H1 (cell line): ENCODE measurements around the gene DGKH. TPM values are rescaled to one million over a fixed set of nuclear protein-coding genes. Genes with fewer than 3 reads are reported as not detected.

Experiments
- CTCF ChIA-PET: fragments of 300-600 bp; sonication (Branson Sonifier 250); formaldehyde crosslinking; loops from one replicate; lab custom pipeline; 2021; ENCODE audit not compliant: partially characterized antibody; lab: Charles Lee
- POLR2A ChIA-PET: fragments of 300-600 bp; sonication (Branson Sonifier 250); formaldehyde crosslinking; loops from one replicate; lab custom pipeline; 2021; ENCODE audit warnings: inconsistent platforms; ENCODE audit not compliant: partially characterized antibody; lab: Charles Lee
- DNase-seq, 2 experiments: peaks; one replicate each; pipeline versions ENCODE4 v3.0.0 to v3.0.0-alpha.2; 2010 to 2022; ENCODE audit warnings: low spot score in 2 of 2, low read depth in 1 of 2, mixed read lengths in 1 of 2
- FAIRE-seq: peaks from 2 replicates; lab custom pipeline; 2011; peaks lifted over from hg19 to GRCh38; lab: Jason Lieb, UNC
- H2AFZ ChIP-seq: 2 replicates; pipeline ENCODE4 v1.8.1; 2012; ENCODE audit warnings: low read length, inconsistent platforms
- H2AK5ac ChIP-seq: 2 replicates; pipeline ENCODE4 v1.6.1; 2013; ENCODE audit warnings: low read depth, low read length
- H2BK120ac ChIP-seq: replicated peaks from 2 replicates; pipeline ENCODE3; 2013; ENCODE audit warnings: low read depth, low read length, inconsistent platforms
- H2BK12ac ChIP-seq: 2 replicates; pipeline ENCODE4 v1.6.1; 2013; ENCODE audit warnings: low read depth, low read length
- H2BK15ac ChIP-seq: 2 replicates; pipeline ENCODE4 v1.6.1; 2013; ENCODE audit warnings: low read length
- H2BK20ac ChIP-seq: 2 replicates; pipeline ENCODE4 v1.6.1; 2013; ENCODE audit warnings: low read length
- H2BK5ac ChIP-seq: 2 replicates; pipeline ENCODE4 v1.6.1; 2013; ENCODE audit warnings: low read depth, low read length
- H3K14ac ChIP-seq: 2 replicates; pipeline ENCODE4 v1.6.1; 2013; ENCODE audit warnings: inconsistent platforms; ENCODE audit not compliant: insufficient read length
- H3K18ac ChIP-seq: 2 replicates; pipeline ENCODE4 v1.6.1; 2013; ENCODE audit warnings: low read length; ENCODE audit errors: extremely low read depth
- H3K23ac ChIP-seq: 2 replicates; pipeline ENCODE4 v1.6.1; 2013; ENCODE audit warnings: inconsistent platforms; ENCODE audit not compliant: insufficient read length
- H3K23me2 ChIP-seq: 2 replicates; pipeline ENCODE4 v1.6.1; 2013; ENCODE audit warnings: low read depth, low read length
- H3K27ac ChIP-seq: 2 replicates; pipeline ENCODE4 v1.6.1; 2011; ENCODE audit warnings: low read depth, low read length, inconsistent platforms
- H3K27me3 ChIP-seq, 4 experiments: replicated peaks in 1 of 4; 1 replicate in 1 of 4; 2 replicates in 3 of 4; pipeline versions ENCODE4 v1.6.1 to v1.8.1; 2011 to 2013; ENCODE audit warnings: low read length in 3 of 4, mild to moderate bottlenecking in 3 of 4, inconsistent platforms in 2 of 4, mixed read lengths in 2 of 4, moderate library complexity in 1 of 4; ENCODE audit not compliant: control insufficient read depth in 3 of 4, insufficient read depth in 3 of 4; ENCODE audit errors: extremely low read depth in 1 of 4
- H3K36me3 ChIP-seq, 4 experiments: 2 replicates each; pipeline versions ENCODE4 v1.6.1 to v1.8.1; 2011 to 2013; ENCODE audit warnings: mild to moderate bottlenecking in 4 of 4, low read length in 3 of 4, moderate library complexity in 2 of 4, control low read depth in 1 of 4, inconsistent platforms in 1 of 4; ENCODE audit not compliant: insufficient read depth in 4 of 4, control insufficient read depth in 2 of 4
- H3K4ac ChIP-seq: replicated peaks from 2 replicates; pipeline ENCODE3; 2013; ENCODE audit warnings: low read length, low read depth, mixed read lengths, inconsistent platforms; ENCODE audit not compliant: insufficient read length
- H3K4me1 ChIP-seq, 4 experiments: replicated peaks in 1 of 4; 1 replicate in 1 of 4; 2 replicates in 3 of 4; pipeline versions ENCODE4 v1.6.1 to v1.8.1; 2011 to 2013; ENCODE audit warnings: low read length in 3 of 4, inconsistent platforms in 2 of 4, mixed read lengths in 1 of 4; ENCODE audit not compliant: insufficient read depth in 4 of 4, control insufficient read depth in 3 of 4
- H3K4me2 ChIP-seq, 2 experiments: 2 replicates each; pipeline versions ENCODE4 v1.6.1 to v1.8.1; 2011 to 2013; ENCODE audit warnings: low read depth in 2 of 2, low read length in 2 of 2, control low read depth in 1 of 2, inconsistent platforms in 1 of 2, mild to moderate bottlenecking in 1 of 2; ENCODE audit not compliant: insufficient read depth in 1 of 2
- H3K4me3 ChIP-seq, 4 experiments: fragments of 200-600, 300-600 bp in 1 of 4; sonication (generic), shearing (Covaris generic), sonication (Bioruptor Twin) in 1 of 4; 2 replicates each; pipeline versions ENCODE4 v1.5.1 to v1.8.1; 2011 to 2016; ENCODE audit warnings: low read length in 4 of 4, low read depth in 3 of 4, control low read depth in 2 of 4, inconsistent platforms in 2 of 4, mild to moderate bottlenecking in 2 of 4, mixed read lengths in 1 of 4, moderate library complexity in 1 of 4; ENCODE audit not compliant: insufficient read depth in 2 of 4; ENCODE audit errors: extremely low read depth in 1 of 4
- H3K56ac ChIP-seq: replicated peaks from 2 replicates; pipeline ENCODE3; 2013; ENCODE audit warnings: low read depth, mild to moderate bottlenecking, mixed read lengths, low read length, inconsistent platforms; ENCODE audit not compliant: insufficient read length
- H3K79me1 ChIP-seq: 2 replicates; pipeline ENCODE4 v1.6.1; 2013; ENCODE audit warnings: low read depth, low read length, control low read depth
- H3K79me2 ChIP-seq, 2 experiments: 2 replicates each; pipeline versions ENCODE4 v1.6.1 to v1.8.1; 2012 to 2013; ENCODE audit warnings: low read length in 2 of 2, mild to moderate bottlenecking in 2 of 2, inconsistent platforms in 1 of 2; ENCODE audit not compliant: insufficient read depth in 2 of 2, control insufficient read depth in 1 of 2
- H3K9ac ChIP-seq, 4 experiments: replicated peaks in 1 of 4; 1 replicate in 1 of 4; 2 replicates in 3 of 4; pipeline versions ENCODE4 v1.6.1 to v1.8.1; 2011 to 2013; ENCODE audit warnings: low read depth in 3 of 4, low read length in 3 of 4, control low read depth in 2 of 4, mild to moderate bottlenecking in 2 of 4, moderate library complexity in 2 of 4, inconsistent platforms in 1 of 4; ENCODE audit errors: extremely low read depth in 1 of 4
- H3K9me3 ChIP-seq, 2 experiments: 2 replicates each; pipeline versions ENCODE4 v1.6.1 to v1.8.1; 2012 to 2013; ENCODE audit warnings: mild to moderate bottlenecking in 2 of 2, moderate library complexity in 2 of 2, control low read depth in 1 of 2, inconsistent platforms in 1 of 2, low read depth in 1 of 2, low read length in 1 of 2, mixed read lengths in 1 of 2; ENCODE audit not compliant: insufficient read depth in 2 of 2
- H4K20me1 ChIP-seq, 2 experiments: replicated peaks in 1 of 2; 2 replicates each; pipeline versions ENCODE3 to v1.8.1; 2011 to 2013; ENCODE audit warnings: inconsistent platforms in 2 of 2, low read length in 2 of 2, mild to moderate bottlenecking in 1 of 2; ENCODE audit not compliant: insufficient read depth in 2 of 2, control insufficient read depth in 1 of 2
- H4K5ac ChIP-seq: 2 replicates; pipeline ENCODE4 v1.6.1; 2013; ENCODE audit warnings: low read length, low read depth, mixed read lengths, inconsistent platforms; ENCODE audit not compliant: insufficient read length
- H4K8ac ChIP-seq: 2 replicates; pipeline ENCODE4 v1.8.0; 2013; ENCODE audit warnings: mild to moderate bottlenecking, moderate library complexity, low read length, inconsistent platforms; ENCODE audit not compliant: insufficient read depth; ENCODE audit errors: extremely low read depth
- H4K91ac ChIP-seq: replicated peaks from 2 replicates; pipeline ENCODE3; 2013; ENCODE audit warnings: low read length, mixed read lengths, inconsistent platforms; ENCODE audit not compliant: insufficient read length
- CBX5 ChIP-seq: fragments of 300-800, 300-1000 bp; sonication (generic); IDR thresholded peaks from 2 replicates; pipeline ENCODE4 v1.7.1; 2016; ENCODE audit warnings: antibody characterized with exemption, low read length, low read depth
- CBX8 ChIP-seq: fragments of 300-800, 300-1000 bp; sonication (generic); IDR thresholded peaks from 2 replicates; pipeline ENCODE4 v1.7.1; 2016; ENCODE audit warnings: low read depth, low read length, borderline replicate concordance
- TAF1 ChIP-seq: IDR thresholded peaks from 2 replicates; pipeline ENCODE4 v1.6.1; 2011; ENCODE audit warnings: mild to moderate bottlenecking, low read depth, low read length
- WGBS, 2 experiments: shearing (Covaris generic) in 1 of 2; methylation state at CpG; one replicate each; pipeline versions ENCODE4 v1.1.6 to v1.1.7; 2013 to 2015; ENCODE audit warnings: low lambda C conversion rate in 2 of 2, mixed read lengths in 2 of 2, inconsistent platforms in 1 of 2, low coverage in 1 of 2, missing lambda C conversion rate in 1 of 2; ENCODE audit not compliant: insufficient replicate concordance in 2 of 2, insufficient coverage in 1 of 2, insufficient read length in 1 of 2; ENCODE audit errors: extremely low coverage in 1 of 2, missing lambda C conversion rate in 1 of 2; 5-methylcytosine and 5-hydroxymethylcytosine counted together
- polyA plus RNA-seq, 7 experiments: library from polyadenylated mRNA; depleted of rRNA in 3 of 7; stranded (reverse) in 5 of 7; unstranded in 2 of 7; fragments of >200 nt in 5 of 7; fragments of 200-250 nt in 2 of 7; gene quantifications; 1 replicate in 5 of 7; 2 replicates in 1 of 7; 4 replicates in 1 of 7; pipeline versions ENCODE4 v1.2.1 to v1.2.3, GENCODE V29; 2011 to 2013; ENCODE audit warnings: missing spikeins in 2 of 7, mixed read lengths in 2 of 7
- total RNA-seq: library from RNA; stranded (reverse); fragmentation: NEBNext Ultra II Directional; extraction: Animal tissue kit (Norgen Biotek cat#: 25700); gene quantifications from 2 replicates; pipeline ENCODE4 v1.2.1, GENCODE V29; 2021

DGKH gene
- total and polyA plus RNA-seq, 2 of the 8 experiments (the other 6 are each of a cell fraction or from before 2014, with no cell fraction given), result 2.1 to 7.9 TPM

GRCh38 chr13:42041684-42042035 lies 6.8 kb upstream of the DGKH start:
- Histone ChIP-seq H3K4ac (no peak overlapping the region), H3K56ac (no peak overlapping the region), H3K27me3 (peaks cover 6 to 42% (median 22%) of the 10 kb centered on the region in 4 experiments), H3K27ac (no peak overlapping the region), H2AK5ac (no peak overlapping the region), H3K9me3 (no peaks in the 10 kb centered on the region), H2BK15ac (no peak overlapping the region), H2BK20ac (no peak overlapping the region), H4K91ac (no peak overlapping the region), H3K9ac (peak overlapping the region in 3 of 4 experiments; percentile 14 to 67 (median 66); a peak in 3 of 7 replicates), H2AFZ (no peak overlapping the region), H3K36me3 (no peaks in the 10 kb centered on the region), H4K8ac (no peak overlapping the region), H3K23ac (no peak overlapping the region), H3K79me2 (peaks cover 0 to 15% of the 10 kb centered on the region in 2 experiments; a peak in 2 of 4 replicates), H3K79me1 (no peaks in the 10 kb centered on the region), H4K5ac (no peak overlapping the region), H3K4me3 (peak overlapping the region; percentile 58 to 87 (median 74)), H3K23me2 (peaks cover 17% of the 10 kb centered on the region), H2BK5ac (no peak overlapping the region), H2BK12ac (no peak overlapping the region; the same call in none of the 2 replicates), H3K4me1 (no peaks in the 10 kb centered on the region), H3K14ac (no peak overlapping the region), H3K18ac (peak overlapping the region; percentile 87; the same call in 1 of the 2 replicates), H4K20me1 (peaks cover 4 to 8% of the 10 kb centered on the region in 2 experiments), H2BK120ac (no peak overlapping the region), H3K4me2 (peak overlapping the region; percentile 93 to 95)
- peak; percentile 85 for FAIRE-seq
- DNase-seq, result peak in 1 of 2 experiments; percentile 71
- CTCF ChIA-PET, result interaction anchor here (0.6 to 1.7 kb wide), 10 partner anchors 12 to 374 kb away, joined by 3 to 6 read pairs (median 3); no protein-coding TSS in a partner anchor
- 5% methylated on average over 16 of the region's 16 CpGs; no CpG with 5 or more reads in 1 of the 2 experiments for WGBS, 2 experiments
- POLR2A ChIA-PET, result interaction anchor here (0.8 to 1.9 kb wide), 4 partner anchors 11 to 130 kb away, joined by 3 to 8 read pairs (median 4); partner anchors contain the start of gene VWA8
- TF ChIP-seq TAF1, result peak; percentile 1; the same call in 1 of the 2 replicates
- no peak for TF ChIP-seq CBX5
- no peak for TF ChIP-seq CBX8
